GM23338 (cell line): Measurements from ENCODE around the gene ATF2. TPM values are rescaled to one million over a fixed set of nuclear protein-coding genes. Genes with fewer than 3 reads are reported as not detected.

Experiments
- ATAC-seq: fragments of 200-7000 bp; cut with Tn5 transposase; 3 replicates; pipeline ENCODE4 v1.9.1; 2020
- DNase-seq: peaks from one replicate; pipeline ENCODE4 v3.0.0-alpha.2; 2015; ENCODE audit warnings: low spot score
- H2AFZ ChIP-seq: fragments of 200-600 bp; sonication (generic); 2 replicates; pipeline ENCODE4 v1.8.0; 2016; ENCODE audit warnings: antibody characterized with exemption, mild to moderate bottlenecking, moderate library complexity
- H3F3A ChIP-seq: fragments of 200-600 bp; sonication (generic); replicated peaks from 2 replicates; pipeline ENCODE4 v1.8.0; 2017; ENCODE audit warnings: antibody characterized with exemption, mixed run types, low read depth
- H3K27ac ChIP-seq: fragments of 200-600 bp; sonication (generic); 2 replicates; pipeline ENCODE4 v1.6.1; 2016; ENCODE audit warnings: low read depth
- H3K27me3 ChIP-seq: fragments of 200-600 bp; sonication (generic); 2 replicates; pipeline ENCODE4 v1.8.0; 2016; ENCODE audit warnings: mild to moderate bottlenecking, mixed run types, moderate library complexity; ENCODE audit not compliant: insufficient read depth
- H3K36me3 ChIP-seq: fragments of 200-600 bp; sonication (generic); 2 replicates; pipeline ENCODE4 v1.8.0; 2016; ENCODE audit warnings: mild to moderate bottlenecking; ENCODE audit not compliant: insufficient read depth
- H3K4me1 ChIP-seq: fragments of 200-600 bp; sonication (generic); 2 replicates; pipeline ENCODE4 v1.8.0; 2016; ENCODE audit warnings: mild to moderate bottlenecking, moderate library complexity; ENCODE audit not compliant: insufficient read depth
- H3K4me2 ChIP-seq: fragments of 200-600 bp; sonication (generic); 2 replicates; pipeline ENCODE4 v1.7.1; 2017; ENCODE audit warnings: mixed run types
- H3K4me3 ChIP-seq: fragments of 200-600 bp; sonication (generic); 2 replicates; pipeline ENCODE4 v1.6.1; 2016; ENCODE audit warnings: mixed run types
- H3K79me2 ChIP-seq: fragments of 200-600 bp; sonication (generic); replicated peaks from 2 replicates; pipeline ENCODE4 v1.8.0; 2017; ENCODE audit warnings: mild to moderate bottlenecking; ENCODE audit not compliant: insufficient read depth
- H3K9me2 ChIP-seq: fragments of 200-600 bp; sonication (generic); 2 replicates; pipeline ENCODE4 v1.8.0; 2017; ENCODE audit not compliant: insufficient read depth
- H4K20me1 ChIP-seq: fragments of 200-600 bp; sonication (generic); replicated peaks from 2 replicates; pipeline ENCODE4 v1.8.0; 2017; ENCODE audit warnings: mild to moderate bottlenecking; ENCODE audit not compliant: insufficient read depth
- H3K27ac Mint-ChIP-seq: 2 replicates; pipeline ENCODE4 v1.8.0; 2020; ENCODE audit warnings: inconsistent platforms, mild to moderate bottlenecking, moderate library complexity, mixed read lengths
- H3K27me3 Mint-ChIP-seq: 3 replicates; pipeline ENCODE4 v1.8.0; 2022; ENCODE audit warnings: low read depth, mild to moderate bottlenecking, moderate library complexity, mixed read lengths, inconsistent platforms; ENCODE audit not compliant: insufficient read depth, poor library complexity
- H3K36me3 Mint-ChIP-seq: 3 replicates; pipeline ENCODE4 v1.8.0; 2021; ENCODE audit warnings: low read depth, mild to moderate bottlenecking, inconsistent platforms, moderate library complexity, mixed read lengths
- H3K4me1 Mint-ChIP-seq: 3 replicates; pipeline ENCODE4 v1.8.0; 2020; ENCODE audit warnings: mild to moderate bottlenecking, inconsistent platforms, mixed read lengths
- H3K4me3 Mint-ChIP-seq: 3 replicates; pipeline ENCODE4 v1.8.0; 2021; ENCODE audit warnings: moderate library complexity, mild to moderate bottlenecking, inconsistent platforms, mixed read lengths
- H3K9me3 Mint-ChIP-seq: 3 replicates; pipeline ENCODE4 v1.8.0; 2020; ENCODE audit warnings: moderate library complexity, mild to moderate bottlenecking, inconsistent platforms, mixed read lengths
- CREB1 ChIP-seq: fragments of 250-450 bp; sonication (Bioruptor Pico); IDR thresholded peaks from 2 replicates; pipeline ENCODE4 v1.5.0; 2020; ENCODE audit warnings: low read depth, mild to moderate bottlenecking, moderate library complexity
- CTCF ChIP-seq, 2 experiments: fragments of 200-600 bp in 1 of 2; sonication (generic) in 1 of 2; conservative IDR thresholded peaks; 2 replicates each; pipeline versions ENCODE4 v1.5.1 to v1.6.1; 2016 to 2017; ENCODE audit warnings: antibody characterized with exemption in 2 of 2, low read depth in 2 of 2, mild to moderate bottlenecking in 2 of 2, moderate library complexity in 1 of 2
- ETS1 ChIP-seq: IDR thresholded peaks from 2 replicates; pipeline ENCODE4 v1.6.1; 2016; ENCODE audit warnings: antibody characterized with exemption
- EZH2 ChIP-seq: fragments of 200-600 bp; sonication (generic); IDR thresholded peaks from one replicate; pipeline ENCODE4 v1.8.0; 2017; ENCODE audit warnings: antibody characterized with exemption, mild to moderate bottlenecking, low read depth; ENCODE audit not compliant: unreplicated experiment
- EZH2phosphoT487 ChIP-seq: fragments of 200-600 bp; sonication (generic); IDR thresholded peaks from one replicate; pipeline ENCODE4 v1.8.1; 2018; ENCODE audit warnings: antibody characterized with exemption; ENCODE audit not compliant: unreplicated experiment
- JUNB ChIP-seq: IDR thresholded peaks from one replicate; pipeline ENCODE4 v1.6.1; 2016; ENCODE audit warnings: antibody characterized with exemption; ENCODE audit not compliant: unreplicated experiment
- NANOG ChIP-seq: IDR thresholded peaks from 2 replicates; pipeline ENCODE4 v1.6.1; 2016; ENCODE audit warnings: antibody characterized with exemption, borderline replicate concordance
- POLR2AphosphoS5 ChIP-seq: IDR thresholded peaks from 2 replicates; pipeline ENCODE4 v1.6.1; 2016; ENCODE audit warnings: antibody characterized with exemption, low read depth
- REST ChIP-seq: IDR thresholded peaks from one replicate; pipeline ENCODE4 v1.6.1; 2018; ENCODE audit warnings: antibody characterized with exemption; ENCODE audit not compliant: unreplicated experiment
- STAT1 ChIP-seq: IDR thresholded peaks from one replicate; pipeline ENCODE4 v1.6.1; 2016; ENCODE audit warnings: antibody characterized with exemption; ENCODE audit not compliant: unreplicated experiment
- ZNF114 ChIP-seq: fragments of 250-450 bp; sonication (Bioruptor Pico); IDR thresholded peaks from 2 replicates; pipeline ENCODE4 v1.5.0; 2020; ENCODE audit warnings: mild to moderate bottlenecking, moderate library complexity
- ZNF331 ChIP-seq: fragments of 250-450 bp; sonication (Bioruptor Pico); IDR thresholded peaks from 2 replicates; pipeline ENCODE4 v1.5.0; 2020; ENCODE audit warnings: low read depth, mild to moderate bottlenecking, moderate library complexity
- ZNF462 ChIP-seq: fragments of 250-450 bp; sonication (Bioruptor Pico); IDR thresholded peaks from 2 replicates; pipeline ENCODE4 v1.5.0; 2020; ENCODE audit warnings: mild to moderate bottlenecking, moderate library complexity
- polyA plus RNA-seq: library from polyadenylated mRNA; unstranded; fragments of >200 nt; fragmentation: Nextera tagmentation; extraction: Ambion mirVana; gene quantifications from 2 replicates; pipeline ENCODE4 v1.2.1, GENCODE V29; 2016
- total RNA-seq: library from RNA; depleted of rRNA; stranded (reverse); fragments of >200 nt; shearing (Covaris generic); gene quantifications from 2 replicates; pipeline ENCODE4 v1.2.3, GENCODE V29; 2014

Gene ATF2
- total and polyA plus RNA-seq, 2 experiments from 2014 or later: 23.6 to 56.2 TPM

GRCh38 chr2:175195012-175195411, 27.0 kb upstream of the ATF2 start (continued):
- TF ChIP-seq POLR2AphosphoS5 (no peak), EZH2 (no peak), EZH2phosphoT487 (no peak), ZNF331 (CRISPR knock-in tag) (no peak), STAT1 (no peak), REST (no peak), ETS1 (no peak)

GRCh38 chr2:175188761-175189160, 20.8 kb upstream of the ATF2 start:
- H3K79me2 ChIP-seq: no peaks in the 10 kb centered on the region
- H4K20me1 ChIP-seq: no peaks in the 10 kb centered on the region
- H3K36me3 ChIP-seq: no peaks in the 10 kb centered on the region
- H3K27me3 ChIP-seq: no peaks in the 10 kb centered on the region
- no peaks in the 10 kb centered on the region for H3K9me2 ChIP-seq
- DNase-seq (no peak), ATAC-seq (no peak)
- Mint-ChIP-seq H3K27me3 (no peaks in the 10 kb centered on the region), H3K9me3 (peaks cover 3% of the 10 kb centered on the region; the same call in 1 of the 3 replicates), H3K27ac (no peak overlapping the region), H3K4me3 (no peak overlapping the region), H3K4me1 (peaks cover 6% of the 10 kb centered on the region; the same call in 2 of the 3 replicates), H3K36me3 (no peaks in the 10 kb centered on the region)
- H3F3A ChIP-seq: no peaks in the 10 kb centered on the region
- no peak overlapping the region for H3K4me2 ChIP-seq
- H3K4me1 ChIP-seq: no peaks in the 10 kb centered on the region
- H3K27ac ChIP-seq: no peak overlapping the region
- H3K4me3 ChIP-seq: no peak overlapping the region
- H2AFZ ChIP-seq: no peak overlapping the region
- no peak for TF ChIP-seq STAT1
- TF ChIP-seq JUNB: no peak
- TF ChIP-seq EZH2phosphoT487: no peak
- TF ChIP-seq NANOG: no peak
- TF ChIP-seq CREB1 (CRISPR knock-in tag): no peak
- no peak for TF ChIP-seq ZNF114
- no peak for TF ChIP-seq ZNF462 (CRISPR knock-in tag)
- no peak for TF ChIP-seq POLR2AphosphoS5
- TF ChIP-seq ZNF331 (CRISPR knock-in tag): no peak
- no peak for TF ChIP-seq CTCF (conservative IDR thresholded peaks at IDR 0.05; ENCODE audit: low read depth in 2 of 2)
- TF ChIP-seq EZH2: no peak
